KMS-11 (cell line): ENCODE results near the gene CPA5.

Experiments
- H2AFZ ChIP-seq: fragments of 200-600 bp; sonication (generic); 2 replicates; pipeline ENCODE4 v1.6.1; 2016; ENCODE audit warnings: antibody characterized with exemption, mixed run types, low read depth
- H3K27ac ChIP-seq: fragments of 200-600 bp; sonication (generic); 2 replicates; pipeline ENCODE4 v1.6.1; 2016; ENCODE audit warnings: mild to moderate bottlenecking, mixed run types
- H3K27me3 ChIP-seq: fragments of 200-600 bp; sonication (generic); 2 replicates; pipeline ENCODE4 v1.6.1; 2017; ENCODE audit warnings: mild to moderate bottlenecking, low read depth, mixed run types, moderate library complexity; ENCODE audit not compliant: insufficient read depth
- H3K36me3 ChIP-seq: fragments of 200-600 bp; sonication (generic); 2 replicates; pipeline ENCODE4 v1.6.1; 2017; ENCODE audit warnings: mild to moderate bottlenecking, mixed run types; ENCODE audit not compliant: insufficient read depth
- H3K4me1 ChIP-seq: fragments of 200-600 bp; sonication (generic); 2 replicates; pipeline ENCODE4 v1.6.1; 2016; ENCODE audit warnings: mild to moderate bottlenecking, low read depth, mixed run types; ENCODE audit not compliant: poor library complexity, severe bottlenecking
- H3K4me2 ChIP-seq: fragments of 200-600 bp; sonication (generic); 2 replicates; pipeline ENCODE4 v1.7.0; 2016; ENCODE audit warnings: mild to moderate bottlenecking, mixed run types
- H3K4me3 ChIP-seq: fragments of 200-600 bp; sonication (generic); IDR thresholded peaks from 2 replicates; pipeline ENCODE4 v1.6.1; 2017; ENCODE audit warnings: low read depth, low read length, mixed read lengths; ENCODE audit not compliant: insufficient read depth
- H3K79me2 ChIP-seq: fragments of 200-600 bp; sonication (generic); 2 replicates; pipeline ENCODE4 v1.6.1; 2016; ENCODE audit warnings: low read depth, mixed run types; ENCODE audit not compliant: insufficient read depth
- H3K9ac ChIP-seq: fragments of 200-600 bp; sonication (generic); 2 replicates; pipeline ENCODE4 v1.6.1; 2016; ENCODE audit warnings: mild to moderate bottlenecking, mixed run types
- H4K20me1 ChIP-seq: fragments of 200-600 bp; sonication (generic); 2 replicates; pipeline ENCODE4 v1.6.1; 2016; ENCODE audit warnings: mild to moderate bottlenecking, mixed run types; ENCODE audit not compliant: insufficient read depth
- TF ChIP-seq, protein P1 (sequence below): fragments of 200-600 bp; sonication (generic); conservative IDR thresholded peaks from 2 replicates; pipeline ENCODE4 v1.6.1; 2017; ENCODE audit warnings: low read depth, mild to moderate bottlenecking, antibody characterized with exemption, low read length, moderate library complexity, mixed read lengths

Gene CPA5

DNA sequence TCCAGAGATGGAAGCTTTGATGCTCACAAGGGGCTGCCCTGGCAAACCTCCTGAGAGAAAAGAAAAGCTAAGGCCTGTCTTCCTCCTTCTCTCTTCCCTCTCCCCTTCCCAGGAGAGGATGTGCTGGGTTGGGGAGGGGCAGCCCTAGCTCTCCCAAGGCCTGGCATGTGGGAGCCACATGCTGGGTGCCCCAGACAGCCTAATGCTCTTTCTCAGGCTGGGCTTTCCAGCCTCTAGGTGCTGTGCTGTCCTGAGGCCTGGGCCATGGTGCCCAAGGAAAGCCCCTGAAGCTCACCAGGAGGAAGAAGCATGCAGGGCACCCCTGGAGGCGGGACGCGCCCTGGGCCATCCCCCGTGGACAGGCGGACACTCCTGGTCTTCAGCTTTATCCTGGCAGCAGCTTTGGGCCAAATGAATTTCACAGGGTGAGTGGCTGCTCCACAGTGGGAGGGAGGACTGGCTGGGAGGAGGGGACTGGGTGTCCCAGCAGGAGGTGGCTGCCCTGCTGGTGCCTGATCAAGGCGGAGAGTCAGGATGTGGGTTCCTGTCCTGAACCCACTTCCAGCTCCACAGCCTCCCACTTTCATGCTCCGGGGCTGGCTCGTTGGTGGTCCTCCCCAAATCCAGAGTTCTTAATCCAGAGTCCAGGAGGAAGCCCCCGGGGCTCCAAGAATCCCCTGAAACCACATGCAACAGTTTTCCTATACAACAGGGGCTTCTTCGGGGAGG is 1.7 kb downstream of the CPA5 start:
- TF ChIP-seq, protein P1, sequence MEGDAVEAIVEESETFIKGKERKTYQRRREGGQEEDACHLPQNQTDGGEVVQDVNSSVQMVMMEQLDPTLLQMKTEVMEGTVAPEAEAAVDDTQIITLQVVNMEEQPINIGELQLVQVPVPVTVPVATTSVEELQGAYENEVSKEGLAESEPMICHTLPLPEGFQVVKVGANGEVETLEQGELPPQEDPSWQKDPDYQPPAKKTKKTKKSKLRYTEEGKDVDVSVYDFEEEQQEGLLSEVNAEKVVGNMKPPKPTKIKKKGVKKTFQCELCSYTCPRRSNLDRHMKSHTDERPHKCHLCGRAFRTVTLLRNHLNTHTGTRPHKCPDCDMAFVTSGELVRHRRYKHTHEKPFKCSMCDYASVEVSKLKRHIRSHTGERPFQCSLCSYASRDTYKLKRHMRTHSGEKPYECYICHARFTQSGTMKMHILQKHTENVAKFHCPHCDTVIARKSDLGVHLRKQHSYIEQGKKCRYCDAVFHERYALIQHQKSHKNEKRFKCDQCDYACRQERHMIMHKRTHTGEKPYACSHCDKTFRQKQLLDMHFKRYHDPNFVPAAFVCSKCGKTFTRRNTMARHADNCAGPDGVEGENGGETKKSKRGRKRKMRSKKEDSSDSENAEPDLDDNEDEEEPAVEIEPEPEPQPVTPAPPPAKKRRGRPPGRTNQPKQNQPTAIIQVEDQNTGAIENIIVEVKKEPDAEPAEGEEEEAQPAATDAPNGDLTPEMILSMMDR, result no peak
- Histone ChIP-seq H3K4me1 (no peaks in the 10 kb centered on the region), H3K4me2 (no peak overlapping the region), H4K20me1 (no peaks in the 10 kb centered on the region), H3K4me3 (no peak overlapping the region), H3K36me3 (no peaks in the 10 kb centered on the region), H3K9ac (no peak overlapping the region), H3K27ac (no peak overlapping the region), H2AFZ (no peak overlapping the region), H3K27me3 (no peaks in the 10 kb centered on the region), H3K79me2 (no peaks in the 10 kb centered on the region)

DNA sequence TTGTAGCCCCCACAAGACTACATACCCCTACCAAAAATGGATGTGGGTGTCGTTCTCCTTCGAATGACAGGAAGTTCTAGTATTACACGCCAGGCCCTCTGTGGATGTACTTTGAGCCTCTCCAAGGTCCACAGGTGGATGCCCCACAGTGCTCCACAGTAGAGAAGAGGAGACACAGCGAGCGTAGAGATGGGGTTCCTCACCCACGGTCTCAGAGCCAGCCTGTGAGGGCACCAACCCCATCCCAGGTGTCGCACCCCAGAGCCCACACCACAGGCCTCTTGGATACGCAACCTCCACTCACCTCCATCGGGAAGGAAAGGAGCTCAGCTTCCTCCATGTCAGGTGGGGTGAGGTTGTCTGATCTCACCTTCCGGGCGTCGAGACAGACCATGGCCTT is 2.3 kb downstream of the CPA5 start:
- H3K9ac ChIP-seq, result no peak overlapping the region
- H3K27me3 ChIP-seq, result no peaks in the 10 kb centered on the region

DNA sequence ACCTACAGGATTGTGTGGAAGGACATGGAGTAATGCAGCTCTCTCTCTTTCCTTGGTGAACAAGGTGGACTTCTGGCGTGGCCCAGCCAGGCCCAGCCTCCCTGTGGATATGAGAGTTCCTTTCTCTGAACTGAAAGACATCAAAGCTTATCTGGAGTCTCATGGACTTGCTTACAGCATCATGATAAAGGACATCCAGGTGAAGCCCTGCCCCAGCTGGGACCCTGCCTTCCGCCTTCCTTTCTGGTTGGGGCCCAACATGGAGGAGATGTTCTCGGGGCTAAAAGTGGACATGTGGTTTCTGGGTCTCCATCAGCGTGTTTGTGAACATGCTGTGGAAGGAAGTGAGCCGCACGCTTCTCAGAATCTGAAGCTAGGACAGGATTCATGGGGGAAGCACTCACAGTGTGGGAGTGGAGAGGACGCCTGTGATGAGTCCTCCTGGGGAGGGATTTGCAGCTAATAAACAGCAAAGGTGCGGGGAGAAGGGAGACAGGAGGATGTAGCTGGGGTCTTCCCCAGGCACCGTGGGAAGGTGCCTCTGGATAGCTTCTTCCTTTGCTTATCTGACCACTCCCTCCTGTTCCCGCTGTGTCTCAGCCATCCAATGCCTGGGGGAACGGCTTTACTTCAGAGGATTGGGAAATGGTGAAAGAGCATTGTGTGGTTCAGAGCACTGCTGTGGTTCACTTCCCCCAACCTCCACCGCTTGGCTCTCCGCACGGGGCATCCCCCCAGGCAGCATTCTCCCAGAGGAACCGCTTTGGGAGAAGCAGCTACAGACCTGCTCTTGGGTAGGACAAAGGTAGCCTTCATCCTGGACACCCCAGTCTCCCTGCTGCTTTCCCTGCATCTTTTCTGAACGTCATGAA is 5.5 kb downstream of the CPA5 start:
- H3K27ac ChIP-seq, result no peak overlapping the region
- no peaks in the 10 kb centered on the region for H3K4me1 ChIP-seq
- no peaks in the 10 kb centered on the region for H3K79me2 ChIP-seq
- no peak overlapping the region for H3K4me3 ChIP-seq
- H3K27me3 ChIP-seq, result no peaks in the 10 kb centered on the region
- peak overlapping the region; percentile 23; the same call in 1 of the 2 replicates for H2AFZ ChIP-seq
- no peak overlapping the region for H3K4me2 ChIP-seq
- H4K20me1 ChIP-seq, result no peaks in the 10 kb centered on the region
- H3K36me3 ChIP-seq, result no peaks in the 10 kb centered on the region
- no peak overlapping the region for H3K9ac ChIP-seq
- TF ChIP-seq, protein P1, result no peak

More for the DNA sequence above, 2.3 kb downstream of the CPA5 start:
- H3K4me3 ChIP-seq, result no peak overlapping the region
- no peak overlapping the region for H3K27ac ChIP-seq
- H3K79me2 ChIP-seq, result no peaks in the 10 kb centered on the region
- no peaks in the 10 kb centered on the region for H3K4me1 ChIP-seq
- no peaks in the 10 kb centered on the region for H4K20me1 ChIP-seq
- H2AFZ ChIP-seq, result no peak overlapping the region
- TF ChIP-seq, protein P1, result no peak
- H3K36me3 ChIP-seq, result no peaks in the 10 kb centered on the region
- no peak overlapping the region for H3K4me2 ChIP-seq

DNA sequence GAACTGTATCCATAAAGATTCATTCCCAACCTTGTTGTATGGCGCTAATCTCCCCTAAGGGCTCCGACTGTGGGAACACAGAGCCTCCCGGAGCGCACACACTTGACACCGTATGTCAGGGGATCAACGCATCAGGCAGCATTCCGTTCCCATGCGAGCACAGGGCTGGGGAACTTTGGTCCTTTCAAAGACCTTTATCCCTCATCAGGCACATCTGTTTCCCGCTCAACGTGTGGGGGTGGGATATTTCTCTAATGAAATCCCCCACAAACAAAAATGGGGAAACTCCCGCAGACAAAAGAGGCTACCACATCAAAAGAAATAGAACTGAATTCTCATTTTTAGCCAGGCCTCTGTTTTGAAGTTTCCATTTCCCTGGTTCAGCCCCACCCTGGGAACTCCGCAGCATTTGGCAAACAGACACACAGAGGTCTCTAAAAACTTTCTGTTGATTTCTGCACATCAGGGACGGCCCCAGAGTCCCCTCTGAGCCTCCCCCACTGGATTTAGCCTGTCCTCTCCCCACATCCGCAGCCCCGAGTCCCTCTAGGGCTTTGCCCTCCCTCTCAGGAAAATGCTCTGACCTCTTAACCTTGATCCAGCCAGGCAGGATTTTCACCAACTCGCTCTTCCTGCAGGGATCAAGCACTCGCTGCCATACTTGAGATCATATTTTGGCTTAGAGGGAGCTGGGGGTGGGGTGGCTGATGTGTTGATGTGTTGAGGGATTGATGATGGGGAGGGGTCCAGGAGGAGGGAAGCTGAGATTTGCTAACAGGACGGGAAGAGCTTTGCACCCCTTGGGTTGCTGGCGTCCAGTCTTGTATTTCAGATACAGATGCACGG is 6.6 kb downstream of the CPA5 start:
- peak overlapping the region; percentile 23; the same call in 1 of the 2 replicates for H2AFZ ChIP-seq
- no peaks in the 10 kb centered on the region for H4K20me1 ChIP-seq
- H3K79me2 ChIP-seq, result no peaks in the 10 kb centered on the region
- H3K4me2 ChIP-seq, result no peak overlapping the region
- no peak overlapping the region for H3K4me3 ChIP-seq
- no peaks in the 10 kb centered on the region for H3K36me3 ChIP-seq
- H3K27ac ChIP-seq, result no peak overlapping the region
- no peak overlapping the region for H3K9ac ChIP-seq
- H3K27me3 ChIP-seq, result no peaks in the 10 kb centered on the region
- TF ChIP-seq, protein P1, result no peak
- H3K4me1 ChIP-seq, result no peaks in the 10 kb centered on the region
